DLD1 (cell line): ENCODE results near the gene CHTF8.
"Not testable (repeated sequence)": the region's sequence is repeated elsewhere in the genome, so short reads cannot be mapped to it uniquely, and the experiment has no call there.

Experiments used
- in situ Hi-C: cut with HindIII; loops from 2 replicates; pipeline ENCODE4 v1.10.0; 2017; ENCODE audit warnings: low sequenced_read_pairs

The CHTF8 gene

DNA sequence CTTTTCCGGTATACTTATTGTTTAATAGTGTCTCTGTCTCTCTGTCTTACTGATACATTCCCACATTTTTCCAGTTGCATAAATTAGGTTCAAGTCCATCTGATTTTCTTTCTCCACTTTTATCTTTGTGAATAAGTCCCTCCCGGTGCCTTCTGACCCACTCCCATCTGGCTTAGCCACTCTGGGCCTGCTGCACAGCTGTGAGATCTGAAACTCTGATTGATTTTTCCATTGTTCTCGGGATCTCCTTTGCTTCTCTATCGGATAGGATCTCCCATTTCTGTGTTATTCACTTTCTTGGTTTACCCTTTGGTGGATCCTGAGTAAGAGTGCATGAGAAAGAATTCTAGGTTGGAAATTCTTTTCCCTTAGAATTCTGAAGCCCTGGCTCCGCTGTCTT is 8.6 kb upstream of the CHTF8 start:
- in situ Hi-C loops: no loop called here

DNA sequence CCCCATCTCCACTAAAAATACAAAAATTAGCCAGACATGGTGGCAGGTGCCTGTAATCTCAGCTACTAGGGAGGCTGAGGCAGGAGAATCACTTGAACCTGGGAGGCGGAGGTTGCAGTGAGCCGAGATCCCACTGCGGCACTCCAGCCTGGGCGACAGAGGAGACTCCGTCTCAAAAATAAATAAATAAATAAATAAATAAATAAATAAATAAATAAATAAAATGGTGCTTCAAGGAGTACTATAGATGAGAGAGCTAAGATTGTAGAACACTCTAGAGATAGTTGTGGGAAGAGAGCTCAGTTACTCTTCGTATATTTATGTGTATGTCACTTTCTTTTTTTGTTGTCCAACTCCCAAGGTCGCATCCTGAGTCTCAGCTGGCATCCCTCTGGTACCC is 7.1 kb upstream of the CHTF8 start:
- in situ Hi-C loops: not testable (repeated sequence)

DNA sequence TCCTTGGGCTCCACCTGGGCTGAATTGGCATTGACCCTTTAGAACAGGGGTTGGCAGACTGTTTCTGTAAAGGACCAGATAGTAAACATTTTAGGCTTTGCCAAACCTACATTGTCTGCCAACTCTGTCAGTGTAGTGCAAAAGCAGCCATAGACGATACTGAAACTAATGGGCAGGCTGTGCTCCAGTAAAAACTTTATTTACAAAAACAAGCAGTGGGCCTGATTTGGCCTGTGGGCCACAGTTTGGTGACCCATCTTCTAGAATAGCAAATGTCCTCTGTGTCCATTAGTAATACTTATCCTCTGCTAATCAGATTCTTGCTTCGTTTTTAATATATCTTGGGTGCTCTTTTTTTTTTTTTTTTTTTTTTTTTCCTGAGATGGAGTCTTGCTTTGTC is 6.2 kb upstream of the CHTF8 start:
- in situ Hi-C loops: no loop called here

DNA sequence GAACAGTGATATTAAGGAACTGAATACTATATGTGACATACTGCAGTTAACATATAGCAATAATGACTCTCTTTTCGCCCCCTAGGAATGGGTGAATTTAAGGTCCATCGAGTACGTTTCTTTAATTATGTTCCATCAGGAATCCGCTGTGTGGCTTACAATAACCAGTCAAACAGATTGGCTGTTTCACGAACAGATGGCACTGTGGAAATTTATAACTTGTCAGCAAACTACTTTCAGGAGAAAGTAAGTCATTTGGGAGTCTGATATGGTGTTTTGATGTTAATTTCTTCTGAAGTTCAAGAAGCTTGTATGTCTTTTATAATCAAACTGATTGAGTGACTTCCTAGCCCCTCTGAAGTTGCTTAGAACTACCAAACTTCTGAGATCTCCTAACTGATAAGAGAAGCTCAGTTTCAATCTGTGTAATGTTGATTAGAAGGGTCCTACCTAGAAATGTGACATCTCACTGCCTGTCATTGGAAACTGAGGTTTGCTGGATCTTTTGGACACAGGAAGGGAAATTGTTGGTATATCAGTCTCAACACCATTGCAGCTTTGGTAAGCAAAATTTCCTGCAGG is 1.1 kb upstream of the CHTF8 start:
- in situ Hi-C loops: no loop called here

DNA sequence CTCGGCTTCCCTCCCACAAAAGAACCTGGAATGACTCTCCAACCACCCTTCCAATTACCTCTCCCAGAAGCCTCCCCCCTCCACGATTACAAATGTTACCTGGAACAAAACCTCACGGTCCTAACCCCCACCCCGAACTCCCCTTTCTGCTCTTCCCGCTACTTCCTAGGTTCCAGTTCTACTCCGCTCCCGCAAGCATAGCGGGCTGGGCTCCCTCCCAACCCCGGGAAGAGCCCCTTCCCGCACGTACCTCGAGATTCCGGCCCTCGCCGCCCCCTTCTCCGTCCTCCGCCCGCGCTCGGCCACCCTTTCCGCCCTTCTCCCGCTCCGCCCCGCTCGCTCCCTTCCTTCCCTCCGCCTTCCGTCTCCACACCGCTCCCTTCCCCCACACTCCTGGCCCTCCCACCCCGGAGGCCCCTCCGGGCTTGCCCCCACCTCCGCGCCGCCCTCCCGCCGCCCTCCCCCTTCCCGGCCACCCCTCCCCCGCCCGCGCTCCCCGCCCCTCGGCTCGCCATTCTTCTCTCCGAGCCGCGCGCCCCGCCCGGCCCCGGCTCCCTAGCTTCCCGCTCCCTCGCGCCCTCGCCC is 457 bp downstream of the CHTF8 start:
- in situ Hi-C loops: no loop called here

DNA sequence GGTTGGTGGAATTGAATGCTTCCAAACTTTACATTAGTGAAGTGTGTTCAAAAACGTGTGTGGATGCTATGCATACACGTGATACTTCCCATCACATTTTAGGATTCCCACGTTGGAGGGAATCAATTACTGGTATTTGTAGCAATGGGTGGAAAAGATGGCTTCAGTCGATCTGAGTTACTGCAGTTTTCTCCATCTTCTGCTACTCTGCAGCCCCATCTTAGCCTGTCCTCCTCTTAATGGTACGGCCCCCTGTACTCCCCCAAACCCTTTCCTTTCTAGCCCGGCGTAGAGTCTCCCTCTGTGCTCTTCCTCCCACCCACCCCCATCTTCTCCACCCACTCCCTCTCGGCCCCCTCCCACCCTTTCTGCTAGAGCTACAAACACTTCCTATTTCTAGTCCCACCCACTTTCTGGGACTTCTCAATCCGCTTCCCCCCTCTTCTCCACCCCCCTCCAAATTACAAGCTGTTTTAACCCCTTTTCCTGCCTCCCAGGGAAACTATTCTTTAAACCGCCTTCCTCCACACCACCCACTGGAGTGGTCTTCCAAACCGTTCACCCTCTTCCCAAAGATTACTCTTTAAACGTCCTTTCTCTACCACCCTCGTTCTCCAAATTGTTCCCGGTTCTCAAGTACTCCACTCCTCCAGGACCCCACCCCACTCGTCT is 1.1 kb downstream of the CHTF8 start:
- in situ Hi-C loops: no loop called here

DNA sequence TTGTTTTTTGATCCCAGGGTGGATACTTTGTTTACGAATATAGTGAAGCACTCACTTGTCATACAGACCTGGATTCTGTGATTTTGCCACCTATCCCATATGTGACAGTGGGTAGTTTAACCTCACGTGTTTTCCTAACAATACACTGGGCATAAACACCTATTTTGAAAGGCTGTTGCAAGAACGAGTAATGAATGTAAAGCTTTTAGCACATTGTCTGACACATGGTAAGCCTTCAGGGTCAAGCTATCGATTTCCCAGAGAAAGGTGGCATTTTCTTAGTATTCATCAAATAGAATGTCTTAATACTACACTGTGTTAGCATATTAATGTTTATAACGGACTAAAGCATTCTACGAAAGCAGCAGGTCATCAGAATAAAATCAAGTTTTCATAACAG is 1.9 kb downstream of the CHTF8 start:
- in situ Hi-C loops: no loop called here

DNA sequence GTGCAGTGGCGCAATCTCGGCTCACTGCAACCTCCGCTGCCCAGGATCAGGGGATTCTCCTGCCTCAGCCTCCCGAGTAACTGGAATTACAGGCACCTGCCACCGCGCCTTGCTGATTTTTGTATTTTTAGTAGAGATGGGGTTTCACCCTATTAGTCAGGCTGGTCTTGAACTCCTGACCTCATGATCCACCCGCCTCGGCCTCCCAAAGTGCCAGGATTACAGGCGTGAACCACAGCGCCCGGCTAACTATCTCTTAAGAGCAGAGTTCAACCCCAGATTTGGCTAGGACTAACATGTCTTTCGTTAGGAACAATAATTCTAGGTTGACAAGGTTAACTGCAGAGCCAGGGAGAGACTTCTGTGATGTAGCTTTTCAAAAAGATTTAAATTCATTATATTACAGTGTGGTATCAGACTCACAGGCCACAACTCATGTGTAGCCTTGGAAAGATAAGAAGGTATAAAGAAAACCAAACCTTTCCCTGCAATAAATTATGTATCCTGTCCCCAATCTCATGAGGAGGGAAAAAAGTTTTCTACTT is 4.3 kb downstream of the CHTF8 start:
- in situ Hi-C loops: no loop called here

DNA sequence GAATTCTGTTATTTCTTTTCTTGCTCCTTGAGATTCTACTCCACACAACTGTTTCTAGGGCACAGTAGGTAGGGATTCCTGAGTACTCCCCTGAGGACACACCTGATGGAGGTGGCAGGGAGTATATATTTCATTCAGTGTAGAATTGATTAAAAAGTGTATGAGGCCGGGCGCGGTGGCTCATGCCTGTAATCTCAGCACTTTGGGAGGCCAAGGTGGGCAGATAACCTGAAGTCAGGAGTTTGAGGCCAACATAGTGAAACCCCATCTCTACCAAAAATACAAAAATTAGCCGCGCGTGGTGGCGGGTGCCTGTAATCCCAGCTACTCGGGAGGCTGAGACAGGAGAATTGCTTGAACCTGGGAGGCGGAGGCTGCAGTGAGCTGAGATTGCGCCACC is 5.6 kb downstream of the CHTF8 start:
- in situ Hi-C loops: not testable (repeated sequence)

DNA sequence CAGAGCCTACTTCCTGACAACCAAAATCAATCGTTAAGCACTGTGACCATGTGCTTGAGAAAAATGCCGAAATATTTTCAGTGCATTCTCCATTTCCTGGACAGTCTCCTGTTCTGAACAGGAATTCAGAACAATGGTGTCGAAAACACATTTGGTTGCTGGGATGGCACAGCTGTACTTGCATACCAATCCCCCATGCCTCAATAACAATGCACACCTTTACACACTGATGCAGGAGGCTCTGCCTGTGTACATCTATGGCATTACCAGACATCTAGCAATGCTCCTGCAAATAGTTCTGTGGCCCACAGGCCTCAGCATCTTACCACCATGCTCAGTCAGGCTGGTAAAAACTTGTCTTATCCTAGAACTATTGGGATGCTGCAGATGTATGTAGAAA is 6.2 kb downstream of the CHTF8 start:
- in situ Hi-C loops: no loop called here

DNA sequence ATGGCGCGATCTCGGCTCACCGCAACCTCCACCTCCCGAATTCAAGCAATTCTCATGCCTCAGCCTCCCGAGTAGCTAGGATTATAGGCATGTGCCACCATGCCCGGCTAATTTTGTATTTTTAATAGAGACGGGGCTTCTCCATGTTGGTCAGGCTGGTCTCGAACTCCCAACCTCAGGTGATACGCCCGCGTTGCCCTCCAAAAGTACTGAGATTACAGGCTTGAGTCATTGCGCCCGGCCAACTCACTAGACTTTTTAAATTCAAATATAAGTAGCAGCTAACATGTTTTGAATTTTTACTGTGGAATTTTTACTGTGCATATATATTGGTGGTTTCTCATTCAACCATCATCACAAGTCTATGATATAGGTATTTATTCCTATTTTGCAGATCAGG is 7.4 kb downstream of the CHTF8 start:
- in situ Hi-C loops: loop anchor here (25.0 kb wide), 1 partner anchor 213 kb away; no protein-coding TSS in a partner anchor

DNA sequence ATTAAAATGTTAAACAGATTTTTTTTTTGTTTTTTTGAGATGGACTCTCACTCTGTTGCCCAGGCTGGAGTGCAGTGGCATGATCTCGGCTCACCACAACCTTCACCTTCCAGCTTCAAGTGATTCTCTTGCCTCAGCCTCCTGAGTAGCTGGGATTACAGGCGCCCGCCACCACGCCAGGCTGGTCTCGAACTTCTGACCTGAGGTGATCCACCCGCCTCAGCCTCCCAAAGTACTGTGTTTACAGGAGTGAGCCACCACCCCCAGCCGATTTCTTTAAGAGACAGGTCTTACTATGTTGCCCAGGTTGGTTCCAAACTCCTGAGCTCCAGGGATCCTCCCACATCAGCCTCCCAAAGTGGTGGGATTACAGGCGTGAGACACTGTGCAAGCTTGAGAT is 8.0 kb downstream of the CHTF8 start:
- in situ Hi-C loops: loop anchor here (25.0 kb wide), 1 partner anchor 212 kb away; no protein-coding TSS in a partner anchor

DNA sequence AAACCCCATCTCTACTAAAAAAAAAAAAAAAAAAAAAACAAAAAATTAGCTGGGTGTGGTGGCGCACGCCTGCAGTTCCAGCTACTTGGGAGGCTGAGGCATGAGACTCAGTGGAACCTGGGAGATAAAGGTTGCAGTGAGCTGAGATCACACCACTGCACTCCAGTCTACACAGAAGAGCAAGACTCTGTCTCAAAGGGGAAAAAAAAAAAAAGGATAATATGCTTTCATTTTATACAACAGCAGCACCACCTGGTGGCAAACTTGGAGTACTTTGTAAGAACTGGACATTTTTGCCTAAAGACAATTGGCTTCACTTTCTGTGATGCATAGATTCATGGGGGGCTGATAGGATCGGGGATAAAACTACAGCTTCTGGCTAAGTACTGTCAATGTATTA is 8.5 kb downstream of the CHTF8 start:
- in situ Hi-C loops: loop anchor here (25.0 kb wide), 1 partner anchor 212 kb away; no protein-coding TSS in a partner anchor

DNA sequence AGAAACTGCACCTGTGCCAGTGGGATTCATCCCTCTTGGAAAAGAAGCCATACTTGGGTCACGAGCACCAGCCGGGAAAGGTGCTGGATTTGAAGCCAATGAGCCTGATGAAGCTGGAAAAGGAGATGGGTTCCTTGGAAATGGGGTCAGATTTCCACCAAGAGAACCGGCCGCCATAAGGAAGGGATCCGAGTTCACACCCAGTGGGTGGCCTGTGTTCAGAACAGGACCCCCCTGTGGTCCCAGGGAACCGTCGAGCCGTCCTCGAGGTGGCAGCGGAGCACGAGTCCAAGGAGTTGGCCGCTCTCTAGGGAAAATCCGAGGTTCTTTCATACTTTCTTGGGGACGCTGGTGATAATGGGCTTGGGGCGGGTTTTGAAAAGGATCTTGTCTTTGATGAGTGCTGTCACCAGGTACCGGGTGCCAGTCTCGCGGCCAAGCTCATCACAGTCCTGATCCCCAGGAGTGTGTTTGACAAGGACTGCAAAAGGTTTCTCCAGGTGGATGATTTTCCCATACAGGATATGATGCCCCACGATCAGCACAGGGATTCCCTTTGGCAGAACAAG is 12.2 kb downstream of the CHTF8 start:
- in situ Hi-C loops: loop anchor here (25.0 kb wide), 1 partner anchor 208 kb away; no protein-coding TSS in a partner anchor

DNA sequence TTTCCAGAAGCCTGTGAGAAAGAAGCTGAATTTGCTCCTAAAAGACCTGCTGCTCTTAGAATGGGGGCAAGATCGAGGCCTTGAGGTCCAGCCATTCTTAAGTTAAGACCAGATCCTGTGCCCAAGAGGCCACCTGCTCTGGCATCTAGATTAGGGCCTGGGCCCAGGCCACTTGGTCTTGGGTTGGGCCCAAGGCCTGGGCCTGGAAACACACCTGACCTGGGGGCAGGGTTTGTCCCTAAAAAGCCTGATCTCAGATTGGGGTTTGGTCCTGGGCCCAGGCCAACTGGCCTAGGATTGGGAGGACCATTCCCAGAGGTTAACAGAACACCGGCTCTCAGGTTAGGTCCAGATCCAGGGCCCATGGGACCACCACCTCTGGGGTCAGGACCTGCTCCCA is 12.9 kb downstream of the CHTF8 start:
- in situ Hi-C loops: loop anchor here (25.0 kb wide), 1 partner anchor 207 kb away; no protein-coding TSS in a partner anchor

DNA sequence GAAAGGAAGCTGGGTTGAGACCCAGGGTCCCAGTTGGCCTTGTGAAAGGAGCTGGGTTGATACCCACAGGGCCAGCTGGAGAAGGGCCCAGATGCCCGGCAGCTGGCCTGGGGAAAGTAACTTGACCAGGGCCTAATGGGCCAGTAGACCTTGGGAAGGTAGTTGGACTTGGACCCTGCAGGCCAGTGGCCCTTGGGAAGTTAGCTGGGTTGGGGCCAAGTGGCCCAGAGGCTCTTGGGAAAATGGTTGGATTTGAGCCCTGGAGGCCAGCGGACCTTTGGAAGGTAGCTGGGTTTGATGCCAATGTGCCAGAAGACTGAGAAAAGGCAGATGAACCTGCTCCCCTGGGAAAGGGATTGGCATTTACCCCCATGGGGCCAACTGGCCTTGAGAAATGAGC is 13.4 kb downstream of the CHTF8 start:
- in situ Hi-C loops: loop anchor here (25.0 kb wide), 1 partner anchor 207 kb away; no protein-coding TSS in a partner anchor

DNA sequence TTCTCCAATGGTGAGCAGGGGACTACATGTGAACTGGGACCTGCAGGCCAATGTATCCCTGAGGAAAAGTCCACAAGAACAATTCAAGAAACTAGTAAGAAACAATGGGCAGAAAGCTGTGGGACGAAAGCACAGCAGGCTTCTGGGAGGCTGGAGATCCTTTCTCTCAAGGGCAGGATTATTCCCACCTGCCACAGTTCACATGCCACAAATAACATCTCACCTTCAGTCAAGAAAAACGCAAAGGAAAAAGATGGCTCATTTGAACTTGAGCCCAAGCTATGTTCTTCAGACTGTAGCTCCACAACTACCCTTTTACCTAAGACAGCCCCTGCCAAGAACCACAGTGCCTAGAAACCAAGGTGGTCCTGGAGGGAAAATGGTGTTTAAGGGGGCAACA is 13.9 kb downstream of the CHTF8 start:
- in situ Hi-C loops: loop anchor here (25.0 kb wide), 1 partner anchor 206 kb away; no protein-coding TSS in a partner anchor

DNA sequence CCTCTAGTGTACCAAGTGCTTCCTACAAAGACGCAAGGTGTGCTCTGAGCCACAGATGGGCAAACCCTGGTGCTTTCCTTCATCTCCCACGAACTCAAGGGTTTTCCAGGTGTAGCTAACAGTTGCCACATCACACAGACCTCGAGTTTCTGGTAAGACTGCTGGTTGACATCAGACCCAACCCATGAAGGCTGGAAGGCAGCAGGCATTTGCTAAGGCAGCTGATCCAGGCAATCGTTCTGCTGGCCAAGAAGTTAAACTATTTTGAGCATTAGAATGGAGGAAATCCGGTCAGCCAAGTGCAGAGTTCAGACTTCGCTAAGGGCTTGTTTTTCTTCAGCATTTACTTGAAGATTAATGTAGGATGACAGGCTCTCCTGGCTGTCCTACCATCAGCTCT is 15.5 kb downstream of the CHTF8 start:
- in situ Hi-C loops: loop anchor here (25.0 kb wide), 1 partner anchor 205 kb away; no protein-coding TSS in a partner anchor

DNA sequence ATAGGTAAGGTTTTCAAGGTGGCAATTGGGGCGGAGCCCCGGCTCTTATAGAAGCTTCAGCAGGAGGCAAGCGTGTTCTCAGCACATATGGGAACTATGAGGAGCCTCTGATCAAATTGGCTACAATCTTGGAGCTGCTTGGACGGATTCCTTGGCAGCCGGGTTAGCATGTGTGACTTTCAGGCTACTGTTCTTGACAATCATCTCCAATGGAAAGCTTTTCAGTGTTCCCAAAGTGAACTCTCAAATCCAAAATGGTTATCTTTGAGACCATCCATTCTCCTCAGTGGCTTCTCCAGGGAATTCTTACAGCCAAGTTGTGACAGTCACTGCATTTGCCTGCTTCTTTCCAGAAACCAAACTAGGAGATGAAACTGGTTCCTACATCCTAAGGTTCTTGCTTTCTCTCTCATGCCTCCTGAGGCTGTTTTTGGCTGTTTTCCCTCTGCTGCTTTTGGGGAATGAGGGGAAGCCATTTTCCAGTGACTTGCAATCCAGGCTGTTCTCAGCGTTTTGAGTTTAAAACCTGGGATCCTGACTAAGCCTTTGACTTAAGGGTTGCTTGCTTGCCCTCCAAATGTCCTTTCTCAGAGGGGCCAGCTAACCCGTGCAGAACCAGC is 16.0 kb downstream of the CHTF8 start:
- in situ Hi-C loops: loop anchor here (25.0 kb wide), 1 partner anchor 204 kb away; no protein-coding TSS in a partner anchor

DNA sequence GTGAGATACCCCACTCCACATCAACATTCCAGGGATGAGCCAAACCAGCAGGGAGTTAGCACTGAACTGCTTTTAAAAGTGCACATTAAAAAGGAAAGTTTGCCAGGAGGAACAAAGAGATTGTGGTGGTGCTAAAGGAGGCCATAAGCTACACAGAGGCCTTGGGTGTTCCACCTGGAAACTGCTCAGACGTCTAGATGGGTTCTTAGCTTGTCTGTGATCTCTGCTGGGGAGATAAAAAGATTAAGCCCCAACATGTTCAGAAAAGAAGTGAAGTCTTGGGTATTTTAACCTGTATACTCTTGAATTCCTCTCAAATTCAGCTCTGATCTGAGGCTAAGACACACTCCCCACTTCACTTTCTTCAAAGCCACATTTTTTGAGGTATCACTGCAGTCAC is 16.6 kb downstream of the CHTF8 start:
- in situ Hi-C loops: loop anchor here (25.0 kb wide), 1 partner anchor 204 kb away; no protein-coding TSS in a partner anchor

DNA sequence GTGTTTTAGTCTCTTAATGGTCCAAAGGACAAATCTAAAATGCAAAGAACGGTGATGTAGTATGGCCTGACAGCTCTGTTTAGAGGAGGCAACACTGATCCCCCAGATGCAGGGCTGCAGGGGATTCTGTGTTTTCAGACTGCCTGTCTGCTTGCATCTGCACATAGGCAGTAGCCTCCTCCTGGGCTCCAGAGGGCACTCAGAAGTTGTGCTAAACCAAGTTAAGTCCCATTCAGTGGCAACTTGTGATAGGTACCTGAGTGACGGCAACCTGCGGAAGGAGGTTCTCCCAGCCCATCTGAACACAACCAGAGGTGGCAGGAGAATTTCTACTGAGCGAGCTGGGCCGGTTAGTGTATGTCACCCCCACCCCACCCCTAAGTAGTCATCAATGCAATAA is 17.0 kb downstream of the CHTF8 start:
- in situ Hi-C loops: loop anchor here (25.0 kb wide), 1 partner anchor 203 kb away; no protein-coding TSS in a partner anchor
